Breast epithelium (tissue), 4 donors: ENCODE data around the gene ZNF732. TPM values are rescaled to one million over a fixed set of nuclear protein-coding genes. Genes with fewer than 3 reads are reported as not detected.
"Not testable (repeated sequence)": the region's sequence is repeated elsewhere in the genome, so short reads cannot be mapped to it uniquely, and the experiment has no call there.

ENCODE experiments used
- DNase-seq, 2 donors: peaks; one replicate each; pipeline ENCODE4 v3.0.0-alpha.2; 2019; ENCODE audit warnings: low spot score in 2 of 2
- H3K27ac ChIP-seq, 2 donors: fragments of 200-600 bp; sonication (generic) in 1 of 2; one replicate each; pipeline ENCODE4 v1.5.1; 2016 to 2019; ENCODE audit warnings: mild to moderate bottlenecking in 1 of 2
- H3K27me3 ChIP-seq, 2 donors: fragments of 200-600 bp; sonication (generic) in 1 of 2; one replicate each; pipeline versions ENCODE4 v1.5.1 to v1.6.0; 2017 to 2019; ENCODE audit warnings: control low read depth in 1 of 2, mild to moderate bottlenecking in 1 of 2
- H3K36me3 ChIP-seq: fragments of 200-600 bp; one replicate; pipeline ENCODE4 v1.5.1; 2019
- H3K4me1 ChIP-seq, 2 donors: fragments of 200-600 bp; sonication (generic); one replicate each; pipeline ENCODE4 v1.5.1; 2016 to 2019; ENCODE audit warnings: control low read depth in 1 of 2
- H3K4me3 ChIP-seq, 3 donors: fragments of 200-600 bp; sonication (generic); 1 replicate in 2 of 3; 2 replicates in 1 of 3; pipeline ENCODE4 v1.5.1; 2016 to 2019; ENCODE audit warnings: mild to moderate bottlenecking in 3 of 3, moderate library complexity in 2 of 3
- H3K9me3 ChIP-seq, 2 donors: fragments of 200-600 bp; sonication (generic) in 1 of 2; one replicate each; pipeline ENCODE4 v1.5.1; 2016 to 2019; ENCODE audit warnings: control low read depth in 1 of 2
- POLR2A ChIP-seq: fragments of 450-650 bp; IDR thresholded peaks from one replicate; pipeline ENCODE4 v1.6.1; 2016; ENCODE audit warnings: antibody characterized with exemption, mild to moderate bottlenecking, moderate library complexity
- POLR2AphosphoS5 ChIP-seq, 3 donors: sonication (generic); formaldehyde crosslinking; IDR thresholded peaks; one replicate each; pipeline ENCODE4 v1.6.1; 2017; ENCODE audit warnings: antibody characterized with exemption in 3 of 3
- intact Hi-C: fragments of 100-400 bp; cut with DNase I; formaldehyde crosslinking; loops from one replicate; pipeline ENCODE4 v1.15.1; 2023; ENCODE audit warnings: low total_unique reads
- total RNA-seq, 3 donors: library from RNA; depleted of rRNA; stranded (reverse); fragments of >200 nt; gene quantifications; one replicate each; pipeline ENCODE4 v1.1.0, GENCODE V29; 2016
- TF ChIP-seq, protein P1 (sequence below), 3 donors: fragments of 450-650 bp; IDR thresholded peaks; one replicate each; pipeline ENCODE4 v1.5.1; 2016 to 2017; ENCODE audit warnings: antibody characterized with exemption in 3 of 3, mild to moderate bottlenecking in 3 of 3, moderate library complexity in 3 of 3

Gene ZNF732
- total RNA-seq, 3 donors from 2014 or later: 0.16 to 1.2 (median 0.66) TPM

GRCh38 chr4:309807-310206 lies 4.5 kb upstream of the ZNF732 start:
- Histone ChIP-seq H3K4me3 (no peak overlapping the region), H3K4me1 (no peaks in the 10 kb centered on the region), H3K9me3 (peaks cover 0 to 3% of the 10 kb centered on the region in 2 donors), H3K27ac (no peak overlapping the region), H3K27me3 (no peaks in the 10 kb centered on the region), H3K36me3 (no peaks in the 10 kb centered on the region)
- TF ChIP-seq POLR2A (no peak), POLR2AphosphoS5 (IDR thresholded peaks at IDR 0.05) (no peak)
- DNase-seq: no peak
- intact Hi-C loops: no loop called here

GRCh38 chr4:306551-306961 lies 1.3 kb upstream of the ZNF732 start:
- no peaks in the 10 kb centered on the region for H3K4me1 ChIP-seq
- no peak for DNase-seq
- no peak overlapping the region for H3K27ac ChIP-seq
- no peaks in the 10 kb centered on the region for H3K36me3 ChIP-seq
- no peaks in the 10 kb centered on the region for H3K27me3 ChIP-seq
- no peak overlapping the region for H3K4me3 ChIP-seq
- TF ChIP-seq, protein P1, sequence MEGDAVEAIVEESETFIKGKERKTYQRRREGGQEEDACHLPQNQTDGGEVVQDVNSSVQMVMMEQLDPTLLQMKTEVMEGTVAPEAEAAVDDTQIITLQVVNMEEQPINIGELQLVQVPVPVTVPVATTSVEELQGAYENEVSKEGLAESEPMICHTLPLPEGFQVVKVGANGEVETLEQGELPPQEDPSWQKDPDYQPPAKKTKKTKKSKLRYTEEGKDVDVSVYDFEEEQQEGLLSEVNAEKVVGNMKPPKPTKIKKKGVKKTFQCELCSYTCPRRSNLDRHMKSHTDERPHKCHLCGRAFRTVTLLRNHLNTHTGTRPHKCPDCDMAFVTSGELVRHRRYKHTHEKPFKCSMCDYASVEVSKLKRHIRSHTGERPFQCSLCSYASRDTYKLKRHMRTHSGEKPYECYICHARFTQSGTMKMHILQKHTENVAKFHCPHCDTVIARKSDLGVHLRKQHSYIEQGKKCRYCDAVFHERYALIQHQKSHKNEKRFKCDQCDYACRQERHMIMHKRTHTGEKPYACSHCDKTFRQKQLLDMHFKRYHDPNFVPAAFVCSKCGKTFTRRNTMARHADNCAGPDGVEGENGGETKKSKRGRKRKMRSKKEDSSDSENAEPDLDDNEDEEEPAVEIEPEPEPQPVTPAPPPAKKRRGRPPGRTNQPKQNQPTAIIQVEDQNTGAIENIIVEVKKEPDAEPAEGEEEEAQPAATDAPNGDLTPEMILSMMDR (IDR thresholded peaks at IDR 0.05): no peak
- TF ChIP-seq POLR2AphosphoS5 (IDR thresholded peaks at IDR 0.05) (no peak), POLR2A (no peak)
- H3K9me3 ChIP-seq: no peaks in the 10 kb centered on the region
- intact Hi-C loops: no loop called here

GRCh38 chr4:304516-304915 lies 758 bp downstream of the ZNF732 start:
- H3K36me3 ChIP-seq, intact Hi-C loops, H3K27me3 ChIP-seq, H3K9me3 ChIP-seq, DNase-seq, H3K4me1 ChIP-seq, H3K27ac ChIP-seq: not testable (repeated sequence)
- peak overlapping the region; percentile 29 to 73 (median 61) for H3K4me3 ChIP-seq

GRCh38 chr4:302381-302780 lies 2.9 kb downstream of the ZNF732 start:
- no peak for DNase-seq
- intact Hi-C loops: no loop called here
- Histone ChIP-seq H3K27ac (no peak overlapping the region), H3K27me3 (no peaks in the 10 kb centered on the region), H3K36me3 (no peaks in the 10 kb centered on the region), H3K4me1 (no peaks in the 10 kb centered on the region), H3K4me3 (no peak overlapping the region), H3K9me3 (peaks cover 0 to 11% of the 10 kb centered on the region in 2 donors)
- TF ChIP-seq POLR2AphosphoS5 (IDR thresholded peaks at IDR 0.05) (no peak), POLR2A (no peak)
- TF ChIP-seq, protein P1 (IDR thresholded peaks at IDR 0.05): no peak

GRCh38 chr4:294732-295131 lies 10.5 kb downstream of the ZNF732 start:
- H3K4me1 ChIP-seq: no peaks in the 10 kb centered on the region
- H3K27me3 ChIP-seq: no peaks in the 10 kb centered on the region
- peaks cover 14 to 38% of the 10 kb centered on the region in 2 donors for H3K9me3 ChIP-seq
- no peaks in the 10 kb centered on the region for H3K36me3 ChIP-seq
- DNase-seq: no peak
- intact Hi-C loops: no loop called here
- H3K4me3 ChIP-seq: no peak overlapping the region
- TF ChIP-seq, protein P1 (IDR thresholded peaks at IDR 0.05): no peak
- H3K27ac ChIP-seq: no peak overlapping the region

- H3K27me3 ChIP-seq: no peaks in the 10 kb centered on the region
- no peaks in the 10 kb centered on the region for H3K4me1 ChIP-seq
- H3K36me3 ChIP-seq: no peaks in the 10 kb centered on the region
- H3K4me3 ChIP-seq: no peak overlapping the region
- TF ChIP-seq POLR2A (no peak), POLR2AphosphoS5 (IDR thresholded peaks at IDR 0.05) (no peak)
- TF ChIP-seq, protein P1 (IDR thresholded peaks at IDR 0.05): no peak
- H3K27ac ChIP-seq: no peak overlapping the region
- H3K9me3 ChIP-seq: peaks cover 24 to 67% of the 10 kb centered on the region in 2 donors
- intact Hi-C loops: no loop called here
- DNase-seq: no peak
Observed at GRCh38 chr4:288891-289290, 16.4 kb downstream of the ZNF732 start.
